VCaP (cell line): ENCODE results near the gene ARHGAP9.
"Not testable (repeated sequence)": the region's sequence is repeated elsewhere in the genome, so short reads cannot be mapped to it uniquely, and the experiment has no call there.

Source experiments
- H3K27ac ChIP-seq: fragments of 450-650 bp; 2 replicates; pipeline ENCODE4 v1.5.1; 2017
- TF ChIP-seq, protein P1 (sequence below): fragments of 450-650 bp; conservative IDR thresholded peaks from 2 replicates; pipeline ENCODE4 v1.5.1; 2017; ENCODE audit warnings: mild to moderate bottlenecking, moderate library complexity

Gene ARHGAP9

DNA sequence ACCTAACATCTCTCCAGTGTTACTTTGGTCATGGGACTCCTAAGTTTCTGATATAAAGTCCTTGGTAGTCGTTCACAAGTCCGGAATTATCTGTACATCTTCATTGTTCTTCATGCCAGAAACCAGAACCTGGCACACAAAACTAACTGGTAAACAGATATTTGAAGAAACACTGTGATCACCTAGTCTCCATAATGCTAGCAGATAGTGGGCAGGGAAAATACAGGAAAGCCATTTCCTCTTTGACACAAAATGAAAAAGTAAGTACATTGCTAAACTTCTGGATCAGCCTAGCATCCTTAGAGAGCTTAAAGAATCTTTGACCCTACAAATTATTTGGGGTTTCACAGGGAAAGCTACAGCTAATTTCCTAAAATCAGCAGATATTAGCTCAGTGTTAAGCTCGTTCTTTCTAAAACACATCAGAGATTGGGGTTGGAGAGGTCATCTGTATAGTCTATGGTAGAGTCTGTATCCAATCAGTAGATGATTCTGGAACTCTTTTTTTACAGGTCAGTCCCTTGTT lies 35.8 kb upstream of the ARHGAP9 start:
- TF ChIP-seq, protein P1, sequence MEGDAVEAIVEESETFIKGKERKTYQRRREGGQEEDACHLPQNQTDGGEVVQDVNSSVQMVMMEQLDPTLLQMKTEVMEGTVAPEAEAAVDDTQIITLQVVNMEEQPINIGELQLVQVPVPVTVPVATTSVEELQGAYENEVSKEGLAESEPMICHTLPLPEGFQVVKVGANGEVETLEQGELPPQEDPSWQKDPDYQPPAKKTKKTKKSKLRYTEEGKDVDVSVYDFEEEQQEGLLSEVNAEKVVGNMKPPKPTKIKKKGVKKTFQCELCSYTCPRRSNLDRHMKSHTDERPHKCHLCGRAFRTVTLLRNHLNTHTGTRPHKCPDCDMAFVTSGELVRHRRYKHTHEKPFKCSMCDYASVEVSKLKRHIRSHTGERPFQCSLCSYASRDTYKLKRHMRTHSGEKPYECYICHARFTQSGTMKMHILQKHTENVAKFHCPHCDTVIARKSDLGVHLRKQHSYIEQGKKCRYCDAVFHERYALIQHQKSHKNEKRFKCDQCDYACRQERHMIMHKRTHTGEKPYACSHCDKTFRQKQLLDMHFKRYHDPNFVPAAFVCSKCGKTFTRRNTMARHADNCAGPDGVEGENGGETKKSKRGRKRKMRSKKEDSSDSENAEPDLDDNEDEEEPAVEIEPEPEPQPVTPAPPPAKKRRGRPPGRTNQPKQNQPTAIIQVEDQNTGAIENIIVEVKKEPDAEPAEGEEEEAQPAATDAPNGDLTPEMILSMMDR: no peak
- H3K27ac ChIP-seq: peak overlapping the region; percentile 99

DNA sequence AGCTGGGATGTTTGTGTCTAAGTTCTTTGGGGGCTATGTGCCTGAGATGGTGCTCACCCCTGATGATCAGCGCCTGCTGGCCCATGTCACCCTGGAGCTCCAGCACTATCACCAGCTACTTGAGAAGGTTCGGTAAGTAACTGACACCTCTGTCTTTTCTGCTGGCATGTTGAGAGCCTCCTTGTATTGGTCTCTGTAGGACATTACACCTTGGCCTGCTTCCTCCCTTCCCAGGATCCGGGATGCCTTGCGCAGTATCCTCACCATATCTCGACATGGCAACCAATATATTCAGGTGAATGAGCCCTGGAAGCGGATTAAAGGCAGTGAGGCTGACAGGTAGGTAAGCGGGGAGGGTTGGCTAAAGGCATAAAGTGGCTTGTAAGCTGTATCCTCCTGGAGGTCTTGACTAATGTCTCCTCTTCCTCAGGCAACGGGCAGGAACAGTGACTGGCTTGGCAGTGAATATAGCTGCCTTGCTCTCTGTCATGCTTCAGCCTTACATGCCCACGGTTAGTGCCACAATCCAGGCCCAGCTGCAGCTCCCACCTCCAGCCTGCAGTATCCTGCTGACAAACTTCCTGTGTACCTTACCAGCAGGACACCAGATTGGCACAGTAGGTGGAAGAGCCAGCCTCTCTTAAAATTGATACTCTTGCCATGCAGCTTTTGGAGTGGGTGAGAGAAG lies 35.2 kb upstream of the ARHGAP9 start:
- TF ChIP-seq, protein P1: no peak
- H3K27ac ChIP-seq: peak overlapping the region; percentile 99

DNA sequence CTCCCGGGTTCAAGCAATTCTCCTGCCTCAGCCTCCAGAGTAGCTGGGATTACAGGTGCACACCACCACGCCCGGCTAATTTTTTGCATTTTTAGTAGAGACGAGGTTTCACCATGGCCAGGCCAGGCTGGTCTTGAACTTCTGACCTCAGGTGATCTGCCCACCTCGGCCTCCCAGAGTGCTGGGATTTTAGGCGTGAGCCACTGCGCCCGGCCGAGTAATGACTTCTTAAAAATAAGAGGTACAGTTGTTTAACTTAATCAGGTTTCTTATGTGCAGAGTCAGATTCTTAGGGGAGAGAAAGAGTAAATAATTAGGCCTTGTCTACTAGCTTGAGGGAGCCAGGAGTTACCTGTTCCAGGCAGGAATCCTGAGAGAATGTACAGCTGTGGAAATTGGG lies 34.6 kb upstream of the ARHGAP9 start:
- peak overlapping the region; percentile 99 for H3K27ac ChIP-seq

DNA sequence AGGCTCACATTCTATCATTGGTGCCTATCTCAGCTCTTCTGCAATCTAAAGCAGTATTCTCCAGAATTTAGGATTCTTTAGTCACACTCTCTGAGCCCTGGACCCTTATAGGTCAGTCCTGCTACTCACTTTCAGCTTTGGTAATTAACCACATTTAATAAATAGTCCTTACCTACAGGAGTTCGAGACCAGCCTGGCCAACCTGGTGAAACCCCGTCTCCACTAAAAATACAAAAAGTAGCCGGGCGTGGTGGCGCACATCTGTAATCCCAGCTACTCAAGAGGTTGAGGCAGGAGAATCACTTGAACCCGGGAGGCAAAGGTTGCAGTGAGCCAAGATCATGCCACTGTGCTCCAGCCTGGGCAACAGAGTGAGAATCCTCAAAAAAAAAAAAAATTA lies 34.0 kb upstream of the ARHGAP9 start:
- H3K27ac ChIP-seq: peak overlapping the region; percentile 99

DNA sequence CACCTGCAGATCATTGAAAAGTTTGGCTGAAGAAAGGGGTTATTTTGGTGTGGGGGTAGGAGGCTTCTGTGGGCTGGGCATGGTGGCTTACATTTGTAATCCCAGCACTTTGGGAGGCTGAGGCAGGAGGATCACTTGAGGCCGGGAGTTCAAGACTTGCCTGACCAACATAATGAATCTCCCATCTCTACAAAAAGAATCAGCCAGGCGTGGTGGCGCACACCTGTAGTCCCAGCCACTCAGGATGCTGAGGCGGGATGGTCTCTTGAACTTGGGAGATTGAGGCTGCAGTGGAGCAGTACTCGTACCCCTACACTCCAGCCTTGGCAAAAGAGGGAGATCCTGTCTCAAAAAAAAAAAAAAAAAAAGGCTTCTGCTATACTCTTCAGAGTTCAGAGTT lies 33.6 kb upstream of the ARHGAP9 start:
- TF ChIP-seq, protein P1: no peak
- H3K27ac ChIP-seq: peak overlapping the region; percentile 99

DNA sequence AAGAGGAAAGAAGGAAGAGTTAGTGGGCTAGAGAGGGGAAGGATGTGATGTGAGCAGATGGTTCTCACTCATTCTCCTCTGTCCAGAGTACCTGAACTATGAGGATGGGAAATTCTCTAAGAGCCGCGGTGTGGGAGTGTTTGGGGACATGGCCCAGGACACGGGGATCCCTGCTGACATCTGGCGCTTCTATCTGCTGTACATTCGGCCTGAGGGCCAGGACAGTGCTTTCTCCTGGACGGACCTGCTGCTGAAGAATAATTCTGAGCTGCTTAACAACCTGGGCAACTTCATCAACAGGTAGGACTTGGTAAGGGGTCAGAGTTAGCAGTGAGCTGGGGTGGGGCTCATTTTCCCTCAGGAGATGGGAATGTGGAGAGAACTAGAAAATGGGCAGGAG lies 33.0 kb upstream of the ARHGAP9 start:
- TF ChIP-seq, protein P1: no peak
- H3K27ac ChIP-seq: peak overlapping the region; percentile 21

DNA sequence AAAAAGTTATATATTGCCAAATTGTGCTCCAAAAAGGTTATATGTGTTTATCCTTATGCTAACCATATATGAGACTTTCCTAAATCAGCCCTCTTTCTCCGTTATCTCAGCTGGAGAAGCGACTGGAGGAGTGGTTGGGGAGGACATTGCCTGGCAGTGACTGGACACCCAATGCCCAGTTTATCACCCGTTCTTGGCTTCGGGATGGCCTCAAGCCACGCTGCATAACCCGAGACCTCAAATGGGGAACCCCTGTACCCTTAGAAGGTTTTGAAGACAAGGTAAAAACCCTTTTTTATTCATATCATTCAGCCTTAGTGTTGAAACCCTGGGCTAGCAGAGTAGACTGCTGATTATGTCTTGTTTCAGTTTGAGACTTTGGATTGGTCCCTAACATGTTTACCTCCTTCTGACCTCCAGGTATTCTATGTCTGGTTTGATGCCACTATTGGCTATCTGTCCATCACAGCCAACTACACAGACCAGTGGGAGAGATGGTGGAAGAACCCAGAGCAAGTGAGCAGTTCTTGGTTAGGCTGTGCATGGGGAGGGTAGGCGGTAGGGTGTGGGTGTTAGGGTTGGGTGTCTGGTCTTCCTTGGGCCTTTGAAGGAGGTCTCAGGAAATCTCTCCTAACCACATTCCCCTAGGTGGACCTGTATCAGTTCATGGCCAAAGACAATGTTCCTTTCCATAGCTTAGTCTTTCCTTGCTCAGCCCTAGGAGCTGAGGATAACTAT lies 32.1 kb upstream of the ARHGAP9 start:
- H3K27ac ChIP-seq: peak overlapping the region; percentile 21; the same call in 1 of the 2 replicates
- TF ChIP-seq, protein P1: no peak

DNA sequence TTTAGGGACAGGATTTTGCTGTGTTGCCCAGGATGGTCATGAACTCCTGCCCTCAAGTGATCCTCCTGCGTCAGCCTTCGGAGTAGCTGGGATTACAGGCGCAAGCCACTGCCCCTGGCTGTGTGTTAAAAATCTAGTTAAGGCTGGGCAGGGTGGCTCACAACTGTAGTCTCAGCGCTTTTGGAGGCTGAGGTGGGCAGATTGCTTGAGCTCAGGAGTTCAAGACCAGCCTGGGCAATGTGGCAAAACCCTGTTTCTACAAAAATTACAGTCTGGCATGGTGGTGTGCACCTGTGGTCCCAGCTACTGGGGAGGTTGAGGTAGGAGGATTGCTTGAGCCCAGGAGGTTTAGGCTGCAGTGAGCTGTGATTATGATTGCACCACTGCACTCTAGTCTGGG lies 31.5 kb upstream of the ARHGAP9 start:
- TF ChIP-seq, protein P1: no peak
- H3K27ac ChIP-seq: no peak overlapping the region

DNA sequence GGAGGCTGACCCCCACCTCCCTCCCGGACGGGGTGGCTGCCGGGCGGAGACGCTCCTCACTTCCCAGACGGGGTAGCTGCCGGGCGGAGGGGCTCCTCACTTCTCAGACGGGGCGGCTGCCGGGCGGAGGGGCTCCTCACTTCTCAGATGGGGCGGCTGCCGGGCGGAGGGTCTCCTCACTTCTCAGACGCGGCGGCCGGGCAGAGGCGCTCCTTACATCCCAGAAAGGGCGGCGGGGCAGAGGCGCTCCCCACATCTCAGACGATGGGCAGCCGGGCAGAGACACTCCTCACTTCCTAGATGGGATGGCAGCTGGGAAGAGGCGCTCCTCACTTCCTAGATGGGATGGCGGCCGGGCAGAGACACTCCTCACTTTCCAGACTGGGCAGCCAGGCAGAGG lies 28.1 kb upstream of the ARHGAP9 start:
- not testable (repeated sequence) for H3K27ac ChIP-seq

DNA sequence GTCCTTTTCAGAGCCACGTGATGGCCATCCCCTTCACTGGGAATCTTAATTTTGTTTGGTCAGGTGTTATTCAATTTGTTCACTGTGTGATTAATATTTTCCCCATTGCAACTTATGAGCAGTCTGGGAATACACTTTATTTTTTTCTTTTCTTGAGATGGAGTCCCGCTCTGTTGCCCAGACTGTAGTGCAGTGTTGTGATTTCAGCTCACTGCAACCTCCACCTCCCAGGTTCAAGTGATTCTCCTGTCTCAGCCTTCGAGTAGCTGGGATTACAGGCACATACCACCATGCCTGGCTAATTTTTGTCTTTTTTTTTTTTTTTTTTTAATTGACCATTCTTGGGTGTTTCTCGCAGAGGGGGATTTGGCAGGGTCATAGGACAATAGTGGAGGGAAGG lies 26.9 kb upstream of the ARHGAP9 start:
- H3K27ac ChIP-seq: not testable (repeated sequence)

DNA sequence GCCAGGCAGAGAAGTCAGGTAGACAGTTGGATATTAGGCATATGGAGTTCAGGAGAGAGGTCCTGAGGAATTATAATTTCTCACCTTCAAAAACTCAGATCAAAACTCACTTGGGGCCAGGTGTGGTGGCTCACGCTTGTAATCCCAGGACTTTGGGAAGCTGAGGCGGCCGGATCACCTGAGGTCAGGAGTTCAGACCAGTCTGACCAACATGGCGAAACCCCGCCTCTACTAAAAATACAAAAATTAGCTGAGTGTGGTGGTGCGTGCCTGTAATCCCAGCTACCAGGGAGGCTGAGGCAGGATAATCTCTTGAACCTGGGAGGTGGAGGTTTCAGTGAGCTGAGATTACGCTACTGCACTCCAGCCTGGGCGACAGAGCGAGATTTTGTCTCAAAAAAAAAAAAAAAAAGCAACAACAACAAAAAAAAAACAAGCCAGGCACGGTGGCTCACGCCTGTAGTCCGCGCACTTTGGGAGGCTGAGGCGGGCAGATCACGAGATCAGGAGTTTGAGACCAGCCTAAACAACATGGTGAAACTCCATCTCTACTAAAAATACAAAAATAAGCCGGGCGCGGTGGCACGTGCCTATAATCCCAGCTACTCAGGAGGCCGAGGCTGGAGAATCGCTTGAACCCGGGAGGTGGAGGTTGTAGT lies 22.8 kb upstream of the ARHGAP9 start:
- not testable (repeated sequence) for H3K27ac ChIP-seq
